ENCODE measurements around the gene IL12RB2.

The IL12RB2 gene

GRCh38 chr1:67323087-67323486 is 15.4 kb downstream of the IL12RB2 start:
- peaks cover 85% of the 10 kb centered on the region for H3K36me3 Mint-ChIP-seq (ENCODE audit: low read depth)
- H3K4me1 Mint-ChIP-seq (ENCODE audit: low read depth) = peaks cover 42% of the 10 kb centered on the region
- H3K4me3 Mint-ChIP-seq = no peak overlapping the region
- H3K27me3 Mint-ChIP-seq = no peaks in the 10 kb centered on the region
- H3K27ac Mint-ChIP-seq = peak overlapping the region; percentile 48
- DNase-seq = no peak
- no peaks in the 10 kb centered on the region for H3K9me3 Mint-ChIP-seq

GRCh38 chr1:67324068-67324467 is 16.4 kb downstream of the IL12RB2 start:
- H3K27me3 Mint-ChIP-seq = no peaks in the 10 kb centered on the region
- no peaks in the 10 kb centered on the region for H3K9me3 Mint-ChIP-seq
- DNase-seq = no peak
- H3K36me3 Mint-ChIP-seq (ENCODE audit: low read depth) = peaks cover 94% of the 10 kb centered on the region
- no peak overlapping the region for H3K4me3 Mint-ChIP-seq
- peaks cover 50% of the 10 kb centered on the region for H3K4me1 Mint-ChIP-seq (ENCODE audit: low read depth)
- no peak overlapping the region for H3K27ac Mint-ChIP-seq

GRCh38 chr1:67327864-67328466 is 20.3 kb downstream of the IL12RB2 start:
- H3K9me3 Mint-ChIP-seq = no peaks in the 10 kb centered on the region
- no peaks in the 10 kb centered on the region for H3K27me3 Mint-ChIP-seq
- peaks cover 89% of the 10 kb centered on the region for H3K36me3 Mint-ChIP-seq (ENCODE audit: low read depth)
- H3K27ac Mint-ChIP-seq = no peak overlapping the region
- no peak overlapping the region for H3K4me3 Mint-ChIP-seq
- DNase-seq = no peak
- peaks cover 52% of the 10 kb centered on the region for H3K4me1 Mint-ChIP-seq (ENCODE audit: low read depth)

- no peak for DNase-seq
- no peaks in the 10 kb centered on the region for H3K27me3 Mint-ChIP-seq
- peak overlapping the region; percentile 34 for H3K4me3 Mint-ChIP-seq
- H3K9me3 Mint-ChIP-seq = peaks cover 4% of the 10 kb centered on the region
- H3K4me1 Mint-ChIP-seq (ENCODE audit: low read depth) = peaks cover 88% of the 10 kb centered on the region
- peaks cover 93% of the 10 kb centered on the region for H3K36me3 Mint-ChIP-seq (ENCODE audit: low read depth)
- H3K27ac Mint-ChIP-seq = peak overlapping the region; percentile 99
These were observed 25.2 kb downstream of the IL12RB2 start for GRCh38 chr1:67332653-67333529.

- peak overlapping the region; percentile 34 for H3K4me3 Mint-ChIP-seq
- H3K27me3 Mint-ChIP-seq = no peaks in the 10 kb centered on the region
- H3K36me3 Mint-ChIP-seq (ENCODE audit: low read depth) = peaks cover 93% of the 10 kb centered on the region
- H3K27ac Mint-ChIP-seq = peak overlapping the region; percentile 99
- peaks cover 89% of the 10 kb centered on the region for H3K4me1 Mint-ChIP-seq (ENCODE audit: low read depth)
- DNase-seq = no peak
- H3K9me3 Mint-ChIP-seq = peaks cover 4% of the 10 kb centered on the region
These were observed 25.9 kb downstream of the IL12RB2 start for GRCh38 chr1:67333603-67334002.

GRCh38 chr1:67335411-67335810 is 27.7 kb downstream of the IL12RB2 start:
- Mint-ChIP-seq H3K27me3 (no peaks in the 10 kb centered on the region), H3K4me1 (ENCODE audit: low read depth) (peaks cover 95% of the 10 kb centered on the region), H3K4me3 (peak overlapping the region; percentile 58), H3K9me3 (peaks cover 4% of the 10 kb centered on the region), H3K27ac (peak overlapping the region; percentile 99), H3K36me3 (ENCODE audit: low read depth) (peaks cover 89% of the 10 kb centered on the region)
- DNase-seq = no peak

- Mint-ChIP-seq H3K4me1 (ENCODE audit: low read depth) (peaks cover 95% of the 10 kb centered on the region), H3K36me3 (ENCODE audit: low read depth) (peaks cover 89% of the 10 kb centered on the region), H3K9me3 (peaks cover 4% of the 10 kb centered on the region), H3K27me3 (no peaks in the 10 kb centered on the region), H3K27ac (peak overlapping the region; percentile 99), H3K4me3 (peak overlapping the region; percentile 58)
- DNase-seq = no peak
These were observed 28.5 kb downstream of the IL12RB2 start for GRCh38 chr1:67336157-67336556.

GRCh38 chr1:67336783-67337182 is 29.1 kb downstream of the IL12RB2 start:
- Mint-ChIP-seq H3K4me3 (peak overlapping the region; percentile 58), H3K36me3 (ENCODE audit: low read depth) (peaks cover 89% of the 10 kb centered on the region), H3K27ac (peak overlapping the region; percentile 99), H3K27me3 (no peaks in the 10 kb centered on the region), H3K4me1 (ENCODE audit: low read depth) (peaks cover 96% of the 10 kb centered on the region), H3K9me3 (peaks cover 4% of the 10 kb centered on the region)
- DNase-seq = no peak

GRCh38 chr1:67338642-67339041 is 31.0 kb downstream of the IL12RB2 start:
- H3K9me3 Mint-ChIP-seq = peaks cover 4% of the 10 kb centered on the region
- H3K4me1 Mint-ChIP-seq (ENCODE audit: low read depth) = peaks cover 94% of the 10 kb centered on the region
- DNase-seq = no peak
- H3K27ac Mint-ChIP-seq = peak overlapping the region; percentile 99
- H3K36me3 Mint-ChIP-seq (ENCODE audit: low read depth) = peaks cover 90% of the 10 kb centered on the region
- H3K27me3 Mint-ChIP-seq = no peaks in the 10 kb centered on the region
- H3K4me3 Mint-ChIP-seq = peak overlapping the region; percentile 54

GRCh38 chr1:67339623-67340343 is 32.1 kb downstream of the IL12RB2 start:
- Mint-ChIP-seq H3K9me3 (no peaks in the 10 kb centered on the region), H3K36me3 (ENCODE audit: low read depth) (peaks cover 89% of the 10 kb centered on the region)

GRCh38 chr1:67342076-67342890 is 34.6 kb downstream of the IL12RB2 start:
- Mint-ChIP-seq H3K36me3 (ENCODE audit: low read depth) (peaks cover 87% of the 10 kb centered on the region), H3K4me1 (ENCODE audit: low read depth) (peaks cover 63% of the 10 kb centered on the region), H3K27ac (peak overlapping the region; percentile 99), H3K9me3 (no peaks in the 10 kb centered on the region), H3K4me3 (no peak overlapping the region), H3K27me3 (no peaks in the 10 kb centered on the region)
- DNase-seq = peak; percentile 65

More at GRCh38 chr1:67339623-67340343, 32.1 kb downstream of the IL12RB2 start:
- Mint-ChIP-seq H3K27ac (peak overlapping the region; percentile 99), H3K4me1 (ENCODE audit: low read depth) (peaks cover 85% of the 10 kb centered on the region), H3K27me3 (no peaks in the 10 kb centered on the region), H3K4me3 (peak overlapping the region; percentile 54)
- DNase-seq = no peak

GRCh38 chr1:67345556-67345955 is 37.9 kb downstream of the IL12RB2 start:
- Mint-ChIP-seq H3K9me3 (no peaks in the 10 kb centered on the region), H3K4me3 (no peak overlapping the region), H3K27me3 (no peaks in the 10 kb centered on the region), H3K36me3 (ENCODE audit: low read depth) (peaks cover 91% of the 10 kb centered on the region), H3K4me1 (ENCODE audit: low read depth) (peaks cover 46% of the 10 kb centered on the region), H3K27ac (no peak overlapping the region)
- no peak for DNase-seq

- H3K27ac Mint-ChIP-seq = no peak overlapping the region
These were observed 39.3 kb downstream of the IL12RB2 start for GRCh38 chr1:67346982-67347381.

More at GRCh38 chr1:67346982-67347381, 39.3 kb downstream of the IL12RB2 start:
- no peaks in the 10 kb centered on the region for H3K27me3 Mint-ChIP-seq
- H3K4me1 Mint-ChIP-seq (ENCODE audit: low read depth) = peaks cover 39% of the 10 kb centered on the region
- H3K36me3 Mint-ChIP-seq (ENCODE audit: low read depth) = peaks cover 90% of the 10 kb centered on the region
- H3K9me3 Mint-ChIP-seq = no peaks in the 10 kb centered on the region
- H3K4me3 Mint-ChIP-seq = no peak overlapping the region
- DNase-seq = no peak
